ENCODE measurements around the gene TMPRSS15. TPM values are rescaled to one million over a fixed set of nuclear protein-coding genes. Genes with fewer than 3 reads are reported as not detected.

Gene TMPRSS15
- total RNA-seq, 1 donor from 2014 or later = not detected

DNA sequence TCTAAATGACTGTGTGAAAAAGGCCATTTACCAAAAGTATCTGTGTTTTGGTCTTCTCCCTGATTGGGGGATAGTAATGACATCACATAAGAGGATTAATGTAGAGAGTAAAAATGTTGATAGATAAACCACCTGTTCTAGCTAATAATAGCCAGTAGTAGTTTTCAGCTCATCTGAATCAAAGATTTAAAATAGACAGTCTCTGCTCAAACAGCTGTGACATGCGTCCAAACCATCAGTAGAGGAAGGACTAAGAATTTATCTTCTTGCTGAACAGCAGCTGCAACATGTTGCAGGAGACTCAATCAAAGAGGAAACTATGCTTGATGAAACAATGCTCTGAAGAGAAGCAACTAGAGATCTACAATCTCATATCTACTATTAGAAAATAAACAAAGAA, 21.4 kb downstream of the TMPRSS15 start:
- no peak for DNase-seq (ENCODE audit: low spot score)
- no peaks in the 10 kb centered on the region for H3K36me3 Mint-ChIP-seq (ENCODE audit: low read depth, unreplicated experiment)
- no peak overlapping the region for H3K4me3 Mint-ChIP-seq (ENCODE audit: unreplicated experiment)
- no peaks in the 10 kb centered on the region for H3K27me3 Mint-ChIP-seq (ENCODE audit: unreplicated experiment)
- H3K9me3 Mint-ChIP-seq (ENCODE audit: unreplicated experiment) = no peaks in the 10 kb centered on the region
- no peak overlapping the region for H3K27ac Mint-ChIP-seq (ENCODE audit: unreplicated experiment)
- TF ChIP-seq, protein P1, sequence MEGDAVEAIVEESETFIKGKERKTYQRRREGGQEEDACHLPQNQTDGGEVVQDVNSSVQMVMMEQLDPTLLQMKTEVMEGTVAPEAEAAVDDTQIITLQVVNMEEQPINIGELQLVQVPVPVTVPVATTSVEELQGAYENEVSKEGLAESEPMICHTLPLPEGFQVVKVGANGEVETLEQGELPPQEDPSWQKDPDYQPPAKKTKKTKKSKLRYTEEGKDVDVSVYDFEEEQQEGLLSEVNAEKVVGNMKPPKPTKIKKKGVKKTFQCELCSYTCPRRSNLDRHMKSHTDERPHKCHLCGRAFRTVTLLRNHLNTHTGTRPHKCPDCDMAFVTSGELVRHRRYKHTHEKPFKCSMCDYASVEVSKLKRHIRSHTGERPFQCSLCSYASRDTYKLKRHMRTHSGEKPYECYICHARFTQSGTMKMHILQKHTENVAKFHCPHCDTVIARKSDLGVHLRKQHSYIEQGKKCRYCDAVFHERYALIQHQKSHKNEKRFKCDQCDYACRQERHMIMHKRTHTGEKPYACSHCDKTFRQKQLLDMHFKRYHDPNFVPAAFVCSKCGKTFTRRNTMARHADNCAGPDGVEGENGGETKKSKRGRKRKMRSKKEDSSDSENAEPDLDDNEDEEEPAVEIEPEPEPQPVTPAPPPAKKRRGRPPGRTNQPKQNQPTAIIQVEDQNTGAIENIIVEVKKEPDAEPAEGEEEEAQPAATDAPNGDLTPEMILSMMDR (IDR thresholded peaks at IDR 0.05; ENCODE audit: unreplicated experiment) = no peak
- no peaks in the 10 kb centered on the region for H3K4me1 Mint-ChIP-seq (ENCODE audit: unreplicated experiment)

DNA sequence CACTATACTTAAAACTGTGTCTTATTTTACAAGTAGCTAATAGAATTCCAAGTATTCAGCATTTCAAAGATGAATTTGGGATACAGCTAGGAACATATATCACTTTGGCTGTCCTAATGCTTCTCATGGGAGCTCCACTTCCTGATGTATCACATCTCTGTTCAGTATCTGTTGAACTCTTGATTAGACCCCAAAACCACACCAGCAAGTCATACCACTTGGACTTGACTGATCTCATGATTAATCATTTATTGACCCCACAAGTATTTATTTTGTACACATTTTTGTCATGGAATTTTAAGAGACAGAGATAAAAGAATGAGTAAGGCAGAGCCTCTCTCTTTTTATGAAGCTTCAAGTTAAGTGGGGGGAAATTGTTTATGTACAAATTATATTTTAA, 30.0 kb downstream of the TMPRSS15 start:
- H3K4me1 Mint-ChIP-seq (ENCODE audit: unreplicated experiment) = no peaks in the 10 kb centered on the region
- no peak overlapping the region for H3K4me3 Mint-ChIP-seq (ENCODE audit: unreplicated experiment)
- no peaks in the 10 kb centered on the region for H3K27me3 Mint-ChIP-seq (ENCODE audit: unreplicated experiment)
- no peak for DNase-seq (ENCODE audit: low spot score)
- H3K9me3 Mint-ChIP-seq (ENCODE audit: unreplicated experiment) = no peaks in the 10 kb centered on the region
- TF ChIP-seq, protein P1 (IDR thresholded peaks at IDR 0.05; ENCODE audit: unreplicated experiment) = no peak
- no peaks in the 10 kb centered on the region for H3K36me3 Mint-ChIP-seq (ENCODE audit: low read depth, unreplicated experiment)
- no peak overlapping the region for H3K27ac Mint-ChIP-seq (ENCODE audit: unreplicated experiment)

DNA sequence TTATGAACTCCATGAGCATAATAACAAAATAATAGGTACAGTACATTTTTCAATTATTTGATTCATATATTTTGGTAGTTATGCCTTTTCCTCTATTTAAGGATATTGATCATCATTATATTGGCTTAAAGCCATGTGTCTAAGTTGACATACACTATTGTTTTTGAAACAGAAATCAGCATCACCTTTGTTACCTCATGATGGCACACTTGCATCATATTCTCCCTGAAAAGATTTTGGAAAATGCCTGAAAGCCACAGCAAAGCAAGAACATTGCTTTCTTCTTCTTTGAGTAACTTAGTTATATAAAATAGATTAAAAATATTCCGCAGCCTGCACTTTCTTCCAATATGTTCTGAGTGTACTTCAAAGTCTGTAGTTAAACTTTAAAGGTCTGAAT, 33.3 kb downstream of the TMPRSS15 start:
- TF ChIP-seq, protein P1 (IDR thresholded peaks at IDR 0.05; ENCODE audit: unreplicated experiment) = no peak
- Mint-ChIP-seq H3K27ac (ENCODE audit: unreplicated experiment) (no peak overlapping the region), H3K36me3 (ENCODE audit: low read depth, unreplicated experiment) (no peaks in the 10 kb centered on the region), H3K9me3 (ENCODE audit: unreplicated experiment) (no peaks in the 10 kb centered on the region), H3K27me3 (ENCODE audit: unreplicated experiment) (no peaks in the 10 kb centered on the region), H3K4me3 (ENCODE audit: unreplicated experiment) (no peak overlapping the region), H3K4me1 (ENCODE audit: unreplicated experiment) (no peaks in the 10 kb centered on the region)
- DNase-seq (ENCODE audit: low spot score) = no peak

DNA sequence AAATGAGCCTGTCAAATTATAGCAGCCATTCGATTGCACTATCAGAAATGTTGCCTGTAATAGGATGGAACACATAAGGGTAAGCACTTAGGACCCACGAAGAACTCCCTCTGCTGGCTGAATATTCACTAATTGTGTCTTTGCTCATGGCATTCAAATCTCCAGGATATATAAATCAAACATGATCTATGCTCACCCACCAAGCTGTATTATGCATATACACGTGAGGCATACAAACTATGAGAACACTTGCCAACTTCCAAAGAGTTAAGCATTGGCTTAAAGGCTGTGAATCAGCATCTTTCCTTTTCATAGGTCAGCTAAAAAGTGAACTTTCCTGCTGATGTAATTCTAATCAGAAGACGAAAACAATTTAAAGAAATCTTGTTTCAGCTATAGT, 34.5 kb downstream of the TMPRSS15 start:
- Mint-ChIP-seq H3K27ac (ENCODE audit: unreplicated experiment) (no peak overlapping the region), H3K27me3 (ENCODE audit: unreplicated experiment) (no peaks in the 10 kb centered on the region), H3K4me3 (ENCODE audit: unreplicated experiment) (no peak overlapping the region), H3K36me3 (ENCODE audit: low read depth, unreplicated experiment) (no peaks in the 10 kb centered on the region), H3K4me1 (ENCODE audit: unreplicated experiment) (no peaks in the 10 kb centered on the region), H3K9me3 (ENCODE audit: unreplicated experiment) (no peaks in the 10 kb centered on the region)
- DNase-seq (ENCODE audit: low spot score) = peak; percentile 10
- TF ChIP-seq, protein P1 (IDR thresholded peaks at IDR 0.05; ENCODE audit: unreplicated experiment) = peak; percentile 42

DNA sequence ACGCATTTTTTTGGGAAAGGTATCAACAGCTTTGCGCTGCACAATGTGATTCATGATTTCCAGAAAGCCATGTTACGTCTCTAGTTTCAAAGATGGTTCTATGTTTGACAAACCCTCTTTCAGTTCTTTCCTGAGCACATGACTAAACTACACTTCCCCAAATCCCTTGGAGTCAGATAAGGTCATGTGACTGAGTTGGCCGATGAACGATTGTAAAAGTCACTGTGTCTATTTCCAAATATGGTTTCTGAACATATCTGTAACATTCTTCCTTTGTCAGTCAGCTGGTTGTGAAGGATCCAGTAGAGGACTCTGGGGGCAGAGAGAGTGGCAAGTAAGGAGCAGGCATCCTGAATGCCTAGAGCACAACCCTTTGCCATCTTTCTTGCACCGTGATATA, 35.4 kb downstream of the TMPRSS15 start:
- no peaks in the 10 kb centered on the region for H3K4me1 Mint-ChIP-seq (ENCODE audit: unreplicated experiment)
- H3K27ac Mint-ChIP-seq (ENCODE audit: unreplicated experiment) = no peak overlapping the region
- H3K4me3 Mint-ChIP-seq (ENCODE audit: unreplicated experiment) = no peak overlapping the region
- TF ChIP-seq, protein P1 (IDR thresholded peaks at IDR 0.05; ENCODE audit: unreplicated experiment) = no peak
- no peaks in the 10 kb centered on the region for H3K36me3 Mint-ChIP-seq (ENCODE audit: low read depth, unreplicated experiment)
- H3K27me3 Mint-ChIP-seq (ENCODE audit: unreplicated experiment) = no peaks in the 10 kb centered on the region
- no peaks in the 10 kb centered on the region for H3K9me3 Mint-ChIP-seq (ENCODE audit: unreplicated experiment)
- no peak for DNase-seq (ENCODE audit: low spot score)

Measured in endothelial cell (in vitro differentiated cells).